Endothelial cell of umbilical vein (primary cell): ENCODE measurements around the gene CREB3L2.

Experiments used
- FOS ChIP-seq: IDR thresholded peaks from 2 replicates; pipeline ENCODE4 v1.6.1; 2011; ENCODE audit warnings: mild to moderate bottlenecking, low read length, moderate library complexity, borderline replicate concordance; ENCODE audit not compliant: insufficient read depth
- JUN ChIP-seq: IDR thresholded peaks from 2 replicates; pipeline ENCODE4 v1.6.1; 2011; ENCODE audit warnings: borderline replicate concordance, low read depth; ENCODE audit not compliant: insufficient read length, insufficient read depth
- POLR2A ChIP-seq: IDR thresholded peaks from 2 replicates; pipeline ENCODE4 v1.6.1; 2012; ENCODE audit warnings: low read depth, mild to moderate bottlenecking, control low read depth, low read length
- POLR2AphosphoS5 ChIP-seq: IDR thresholded peaks from 2 replicates; pipeline ENCODE4 v1.6.1; 2012; ENCODE audit warnings: low read depth, mild to moderate bottlenecking, control low read depth, low read length, moderate library complexity; ENCODE audit not compliant: insufficient read depth
- TF ChIP-seq, protein P1 (sequence below), 2 donors: IDR thresholded peaks; 1 replicate in 1 of 2; 2 replicates in 1 of 2; pipeline ENCODE4 v1.5.1; 2011; ENCODE audit warnings: low read length in 2 of 2, mild to moderate bottlenecking in 2 of 2, moderate library complexity in 2 of 2, control low read depth in 1 of 2, inconsistent platforms in 1 of 2, low read depth in 1 of 2; ENCODE audit not compliant: insufficient read depth in 1 of 2; ENCODE audit errors: extremely low read depth in 1 of 2

DNA sequence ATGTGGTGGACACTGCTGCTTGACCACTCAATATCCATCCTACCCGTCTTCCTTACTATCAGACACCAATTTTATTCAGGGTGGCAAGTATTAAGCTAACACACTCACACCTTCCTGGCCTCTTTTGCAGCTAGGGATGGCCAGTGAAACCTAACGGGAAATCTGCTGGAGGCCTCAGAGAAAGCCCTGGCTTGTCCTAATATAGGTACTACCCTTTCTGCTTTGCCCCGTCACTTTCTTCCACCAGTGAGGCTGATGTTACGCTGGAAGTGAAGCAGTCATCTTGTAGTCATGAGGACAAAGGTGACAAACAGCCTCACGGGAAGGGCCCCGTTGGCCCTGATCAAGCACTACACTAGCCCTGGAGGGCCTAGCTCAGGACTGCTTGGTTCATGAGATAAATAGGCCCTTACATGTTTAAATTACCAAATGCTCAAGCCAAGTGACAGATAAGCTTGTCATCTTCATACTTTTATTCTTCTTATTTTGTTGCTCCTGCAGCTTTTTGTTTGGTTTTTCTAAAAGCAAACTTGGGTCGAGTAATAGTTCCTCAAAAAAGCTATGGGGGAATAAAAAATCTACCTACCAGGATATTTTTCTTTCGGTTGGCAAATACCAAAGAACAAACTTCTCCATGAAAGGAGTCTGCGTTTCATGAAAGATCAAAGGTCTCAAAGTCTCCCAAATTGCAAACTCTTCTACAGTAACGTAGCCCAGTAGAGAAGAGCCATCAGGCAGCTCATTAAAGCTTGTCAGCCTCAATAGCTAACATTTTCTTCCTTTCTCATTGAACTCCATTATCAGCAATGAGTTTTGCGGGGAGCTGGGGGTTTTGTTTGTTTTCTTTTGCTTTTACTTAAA is 17.5 kb downstream of the CREB3L2 start:
- no peak for TF ChIP-seq POLR2AphosphoS5
- no peak for TF ChIP-seq JUN
- TF ChIP-seq, protein P1, sequence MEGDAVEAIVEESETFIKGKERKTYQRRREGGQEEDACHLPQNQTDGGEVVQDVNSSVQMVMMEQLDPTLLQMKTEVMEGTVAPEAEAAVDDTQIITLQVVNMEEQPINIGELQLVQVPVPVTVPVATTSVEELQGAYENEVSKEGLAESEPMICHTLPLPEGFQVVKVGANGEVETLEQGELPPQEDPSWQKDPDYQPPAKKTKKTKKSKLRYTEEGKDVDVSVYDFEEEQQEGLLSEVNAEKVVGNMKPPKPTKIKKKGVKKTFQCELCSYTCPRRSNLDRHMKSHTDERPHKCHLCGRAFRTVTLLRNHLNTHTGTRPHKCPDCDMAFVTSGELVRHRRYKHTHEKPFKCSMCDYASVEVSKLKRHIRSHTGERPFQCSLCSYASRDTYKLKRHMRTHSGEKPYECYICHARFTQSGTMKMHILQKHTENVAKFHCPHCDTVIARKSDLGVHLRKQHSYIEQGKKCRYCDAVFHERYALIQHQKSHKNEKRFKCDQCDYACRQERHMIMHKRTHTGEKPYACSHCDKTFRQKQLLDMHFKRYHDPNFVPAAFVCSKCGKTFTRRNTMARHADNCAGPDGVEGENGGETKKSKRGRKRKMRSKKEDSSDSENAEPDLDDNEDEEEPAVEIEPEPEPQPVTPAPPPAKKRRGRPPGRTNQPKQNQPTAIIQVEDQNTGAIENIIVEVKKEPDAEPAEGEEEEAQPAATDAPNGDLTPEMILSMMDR (IDR thresholded peaks at IDR 0.05; ENCODE audit: extremely low read depth in 1 of 2, insufficient read depth in 1 of 2, low read depth in 1 of 2, low read length in 2 of 2), result no peak
- TF ChIP-seq POLR2A, result no peak
- TF ChIP-seq FOS, result no peak
